Suprapubic skin (tissue), 4 donors: Measurements from ENCODE around the gene RASA3. TPM values are rescaled to one million over a fixed set of nuclear protein-coding genes. Genes with fewer than 3 reads are reported as not detected.
"Not testable (repeated sequence)": the region's sequence is repeated elsewhere in the genome, so short reads cannot be mapped to it uniquely, and the experiment has no call there.

Experiments
- DNase-seq, 2 donors: peaks; one replicate each; pipeline ENCODE4 v3.0.0-alpha.2; 2019; ENCODE audit warnings: low spot score in 2 of 2
- H3K27ac ChIP-seq: fragments of 200-600 bp; sonication (generic); one replicate; pipeline ENCODE4 v1.5.1; 2019
- H3K27me3 ChIP-seq: fragments of 200-600 bp; sonication (generic); one replicate; pipeline ENCODE4 v1.5.1; 2019
- H3K36me3 ChIP-seq: fragments of 200-600 bp; sonication (generic); one replicate; pipeline ENCODE4 v1.5.1; 2019
- H3K4me1 ChIP-seq: fragments of 200-600 bp; sonication (generic); one replicate; pipeline ENCODE4 v1.5.1; 2019
- H3K4me3 ChIP-seq: fragments of 200-600 bp; sonication (generic); one replicate; pipeline ENCODE4 v1.5.1; 2019; ENCODE audit warnings: mild to moderate bottlenecking
- H3K9me3 ChIP-seq: fragments of 200-600 bp; sonication (generic); one replicate; pipeline ENCODE4 v1.5.1; 2019
- CTCF ChIP-seq, 2 donors: fragments of 200-600 bp in 1 of 2; fragments of 450-650 bp in 1 of 2; sonication (generic) in 1 of 2; IDR thresholded peaks; one replicate each; pipeline ENCODE4 v1.5.1; 2016 to 2019; ENCODE audit warnings: antibody characterized with exemption in 2 of 2, mild to moderate bottlenecking in 1 of 2, moderate library complexity in 1 of 2
- EP300 ChIP-seq: sonication (generic); formaldehyde crosslinking; IDR thresholded peaks from one replicate; pipeline ENCODE4 v1.6.1; 2017; ENCODE audit warnings: antibody characterized with exemption
- POLR2A ChIP-seq, 2 donors: fragments of 450-650 bp; IDR thresholded peaks; one replicate each; pipeline ENCODE4 v1.6.1; 2017; ENCODE audit warnings: antibody characterized with exemption in 2 of 2, mild to moderate bottlenecking in 2 of 2, moderate library complexity in 2 of 2
- POLR2AphosphoS5 ChIP-seq, 3 donors: sonication (generic); formaldehyde crosslinking; IDR thresholded peaks; one replicate each; pipeline ENCODE4 v1.6.1; 2017; ENCODE audit warnings: antibody characterized with exemption in 3 of 3
- WGBS: methylation state at CpG from one replicate; pipeline ENCODE4 v1.1.5; 2018; 5-methylcytosine and 5-hydroxymethylcytosine counted together
- total RNA-seq, 4 donors: library from RNA; depleted of rRNA; stranded (reverse); fragments of >200 nt; gene quantifications; one replicate each; pipeline ENCODE4 v1.1.0, GENCODE V29; 2016

Gene RASA3
- total RNA-seq, 4 donors from 2014 or later: 15.3 to 37.1 (median 16.4) TPM

GRCh38 chr13:113992276-113993005, 140.0 kb downstream of the RASA3 start:
- DNase-seq: peak; percentile 37 to 57
- H3K36me3 ChIP-seq: peaks cover 44% of the 10 kb centered on the region
- H3K27ac ChIP-seq: no peak overlapping the region
- TF ChIP-seq CTCF (IDR thresholded peaks at IDR 0.05): no peak
- no peak for TF ChIP-seq EP300
- TF ChIP-seq POLR2AphosphoS5 (IDR thresholded peaks at IDR 0.05): no peak
- no peak for TF ChIP-seq POLR2A (IDR thresholded peaks at IDR 0.05)
- no peak overlapping the region for H3K4me3 ChIP-seq
- no peaks in the 10 kb centered on the region for H3K9me3 ChIP-seq
- WGBS: 93% methylated on average over 21 of the region's 21 CpGs
- no peaks in the 10 kb centered on the region for H3K27me3 ChIP-seq
- no peaks in the 10 kb centered on the region for H3K4me1 ChIP-seq

- no peak overlapping the region for H3K27ac ChIP-seq
- H3K27me3 ChIP-seq: no peaks in the 10 kb centered on the region
- no peaks in the 10 kb centered on the region for H3K4me1 ChIP-seq
- H3K36me3 ChIP-seq: peaks cover 44% of the 10 kb centered on the region
- peak; percentile 11 to 17 for DNase-seq
- no peak for TF ChIP-seq POLR2AphosphoS5 (IDR thresholded peaks at IDR 0.05)
- TF ChIP-seq EP300: no peak
- TF ChIP-seq CTCF (IDR thresholded peaks at IDR 0.05): no peak
- no peak for TF ChIP-seq POLR2A (IDR thresholded peaks at IDR 0.05)
- WGBS: 83% methylated on average over 11 of the region's 11 CpGs
- no peak overlapping the region for H3K4me3 ChIP-seq
- no peaks in the 10 kb centered on the region for H3K9me3 ChIP-seq
Measured at GRCh38 chr13:113991676-113992179, 140.7 kb downstream of the RASA3 start.

GRCh38 chr13:113991191-113991669, 141.2 kb downstream of the RASA3 start:
- TF ChIP-seq CTCF (IDR thresholded peaks at IDR 0.05) (no peak), POLR2A (IDR thresholded peaks at IDR 0.05) (no peak), EP300 (no peak), POLR2AphosphoS5 (IDR thresholded peaks at IDR 0.05) (no peak)
- Histone ChIP-seq H3K27me3 (no peaks in the 10 kb centered on the region), H3K36me3 (peaks cover 39% of the 10 kb centered on the region), H3K9me3 (no peaks in the 10 kb centered on the region), H3K4me3 (no peak overlapping the region), H3K4me1 (no peaks in the 10 kb centered on the region), H3K27ac (no peak overlapping the region)
- 71% methylated on average over 6 of the region's 10 CpGs for WGBS
- peak; percentile 7 to 43 for DNase-seq

- TF ChIP-seq CTCF (IDR thresholded peaks at IDR 0.05): no peak
- TF ChIP-seq EP300: no peak
- no peak overlapping the region for H3K27ac ChIP-seq
- peaks cover 35% of the 10 kb centered on the region for H3K36me3 ChIP-seq
- WGBS: 94% methylated on average over 5 of the region's 9 CpGs
- DNase-seq: peak; percentile 40 to 53
- no peaks in the 10 kb centered on the region for H3K4me1 ChIP-seq
- H3K4me3 ChIP-seq: no peak overlapping the region
- no peaks in the 10 kb centered on the region for H3K27me3 ChIP-seq
- H3K9me3 ChIP-seq: no peaks in the 10 kb centered on the region
Measured at GRCh38 chr13:113990321-113990837, 142.0 kb downstream of the RASA3 start.

- Histone ChIP-seq H3K9me3 (no peaks in the 10 kb centered on the region), H3K27me3 (no peaks in the 10 kb centered on the region), H3K4me3 (no peak overlapping the region), H3K36me3 (peaks cover 28% of the 10 kb centered on the region), H3K27ac (no peak overlapping the region), H3K4me1 (no peaks in the 10 kb centered on the region)
- TF ChIP-seq CTCF (IDR thresholded peaks at IDR 0.05) (no peak), POLR2A (IDR thresholded peaks at IDR 0.05) (no peak), EP300 (no peak), POLR2AphosphoS5 (IDR thresholded peaks at IDR 0.05) (no peak)
- WGBS: 88% methylated on average over 8 of the region's 8 CpGs
- peak; percentile 24 to 65 for DNase-seq
Measured at GRCh38 chr13:113989585-113990300, 142.7 kb downstream of the RASA3 start.

GRCh38 chr13:113988859-113989258, 143.6 kb downstream of the RASA3 start:
- H3K27me3 ChIP-seq, H3K9me3 ChIP-seq, H3K27ac ChIP-seq, H3K4me1 ChIP-seq, H3K4me3 ChIP-seq: not testable (repeated sequence)
- H3K36me3 ChIP-seq: peaks cover 24% of the 10 kb centered on the region
- 88% methylated on average over 6 of the region's 6 CpGs for WGBS
- DNase-seq: peak in 1 of 2 donors; percentile 21
